Measurements from ENCODE around the gene SLC38A5. TPM values are rescaled to one million over a fixed set of nuclear protein-coding genes. Genes with fewer than 3 reads are reported as not detected.
"Not testable (repeated sequence)": the region's sequence is repeated elsewhere in the genome, so short reads cannot be mapped to it uniquely, and the experiment has no call there.

SLC38A5 gene
- total and polyA plus RNA-seq, 2 donors (not counting 3 experiments of a cell fraction or from before 2014, with no cell fraction given), result 21.6 to 28.8 TPM

DNA sequence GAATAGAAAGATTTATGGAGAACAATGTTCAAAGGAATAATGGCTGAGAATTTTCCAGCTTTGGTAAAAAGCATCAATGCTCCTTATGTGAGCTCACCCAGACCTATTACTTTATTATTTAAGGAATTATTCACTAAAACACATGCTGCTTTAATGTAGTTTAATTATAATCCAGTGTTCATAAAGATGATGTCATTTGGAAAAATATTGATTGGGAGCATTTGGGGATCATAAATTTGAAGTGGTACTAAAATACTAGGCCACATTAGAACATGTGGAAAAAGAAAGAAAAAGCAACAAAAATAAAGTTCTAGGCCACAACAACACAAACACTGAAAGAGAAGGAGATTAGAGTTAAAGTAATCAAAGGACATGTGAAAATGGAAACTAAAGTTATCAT is 20.0 kb downstream of the SLC38A5 start:
- Histone ChIP-seq H3K27ac (ENCODE audit: insufficient read depth, low read depth, low read length) (no peak overlapping the region), H3K36me3 (ENCODE audit: control insufficient read depth in 2 of 2, extremely low read depth in 1 of 2, insufficient read depth in 2 of 2, low read length in 2 of 2) (no peaks in the 10 kb centered on the region), H3K9me1 (replicated peaks; ENCODE audit: control insufficient read depth, extremely low read depth, insufficient read depth, low read length) (no peaks in the 10 kb centered on the region), H3K9me3 (replicated peaks; ENCODE audit: control insufficient read depth, insufficient read depth, low read length) (no peaks in the 10 kb centered on the region), H3K4me1 (ENCODE audit: control insufficient read depth, extremely low read depth, insufficient read depth, low read length) (no peaks in the 10 kb centered on the region), H3K27me3 (ENCODE audit: control insufficient read depth in 2 of 2, insufficient read depth in 2 of 2, low read length in 2 of 2) (no peaks in the 10 kb centered on the region), H3K4me2 (ENCODE audit: insufficient read depth, low read length) (no peak overlapping the region), H3K4me3 (replicated peaks in 1 of 3; ENCODE audit: insufficient read depth in 1 of 3, low read depth in 1 of 3, low read length in 3 of 3) (no peak overlapping the region), H4K20me1 (replicated peaks; ENCODE audit: control insufficient read depth, extremely low read depth, insufficient read depth, low read length) (no peaks in the 10 kb centered on the region), H3K79me2 (ENCODE audit: control insufficient read depth, insufficient read depth, low read length) (no peaks in the 10 kb centered on the region), H2AFZ (ENCODE audit: low read depth, low read length) (no peak overlapping the region), H3K9ac (replicated peaks; ENCODE audit: extremely low read depth, insufficient read depth, low read length) (no peak overlapping the region)
- TF ChIP-seq POLR2AphosphoS5 (IDR thresholded peaks at IDR 0.05; ENCODE audit: insufficient read depth, low read depth, low read length) (no peak), GATA2 (IDR thresholded peaks at IDR 0.05; ENCODE audit: insufficient read depth, insufficient read length, low read depth, low read length) (no peak), FOS (IDR thresholded peaks at IDR 0.05; ENCODE audit: borderline replicate concordance, insufficient read depth, low read length) (no peak), MYC (IDR thresholded peaks at IDR 0.05; ENCODE audit: low read depth, low read length) (no peak)
- TF ChIP-seq, protein P1, sequence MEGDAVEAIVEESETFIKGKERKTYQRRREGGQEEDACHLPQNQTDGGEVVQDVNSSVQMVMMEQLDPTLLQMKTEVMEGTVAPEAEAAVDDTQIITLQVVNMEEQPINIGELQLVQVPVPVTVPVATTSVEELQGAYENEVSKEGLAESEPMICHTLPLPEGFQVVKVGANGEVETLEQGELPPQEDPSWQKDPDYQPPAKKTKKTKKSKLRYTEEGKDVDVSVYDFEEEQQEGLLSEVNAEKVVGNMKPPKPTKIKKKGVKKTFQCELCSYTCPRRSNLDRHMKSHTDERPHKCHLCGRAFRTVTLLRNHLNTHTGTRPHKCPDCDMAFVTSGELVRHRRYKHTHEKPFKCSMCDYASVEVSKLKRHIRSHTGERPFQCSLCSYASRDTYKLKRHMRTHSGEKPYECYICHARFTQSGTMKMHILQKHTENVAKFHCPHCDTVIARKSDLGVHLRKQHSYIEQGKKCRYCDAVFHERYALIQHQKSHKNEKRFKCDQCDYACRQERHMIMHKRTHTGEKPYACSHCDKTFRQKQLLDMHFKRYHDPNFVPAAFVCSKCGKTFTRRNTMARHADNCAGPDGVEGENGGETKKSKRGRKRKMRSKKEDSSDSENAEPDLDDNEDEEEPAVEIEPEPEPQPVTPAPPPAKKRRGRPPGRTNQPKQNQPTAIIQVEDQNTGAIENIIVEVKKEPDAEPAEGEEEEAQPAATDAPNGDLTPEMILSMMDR (IDR thresholded peaks at IDR 0.05; ENCODE audit: extremely low read depth in 1 of 2, insufficient read depth in 1 of 2, low read depth in 1 of 2, low read length in 2 of 2), result no peak
- dilution Hi-C loops (cut with MboI; ENCODE audit: extremely low pct_ligation_motif_present, low sequenced_read_pairs), result no loop called here
- intact Hi-C loops (cut with micrococcal nuclease), result no loop called here
- no TSS peak for BruUV-seq (replicated peaks)
- CTCF ChIA-PET, result no interaction called here
- FAIRE-seq, result peak; percentile 15
- no peak for DNase-seq (ENCODE audit: low read depth, low spot score)
- POLR2A ChIA-PET, result no interaction called here

DNA sequence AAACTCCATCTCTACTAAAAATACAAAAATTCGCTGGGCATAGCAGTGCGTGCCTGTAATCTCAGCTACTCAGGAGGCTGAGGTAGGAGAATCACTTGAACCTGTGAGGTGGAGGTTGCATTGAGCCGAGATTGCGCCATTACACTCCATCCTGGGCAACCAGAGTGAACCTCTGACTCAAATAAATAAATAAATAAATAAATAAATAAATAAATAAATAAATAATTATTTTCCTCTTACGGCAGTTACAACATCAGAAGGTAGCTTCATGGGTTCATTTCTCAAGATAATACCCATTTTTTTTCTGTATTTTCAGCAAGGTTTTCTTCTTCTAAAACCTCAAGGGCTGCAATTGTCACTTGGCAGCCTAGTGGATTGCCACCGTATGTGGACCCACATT is 22.9 kb downstream of the SLC38A5 start:
- H3K9me3 ChIP-seq (replicated peaks; ENCODE audit: control insufficient read depth, insufficient read depth, low read length); H4K20me1 ChIP-seq (replicated peaks; ENCODE audit: control insufficient read depth, extremely low read depth, insufficient read depth, low read length); POLR2A ChIA-PET; H2AFZ ChIP-seq (ENCODE audit: low read depth, low read length); H3K36me3 ChIP-seq (ENCODE audit: control insufficient read depth in 2 of 2, extremely low read depth in 1 of 2, insufficient read depth in 2 of 2, low read length in 2 of 2); H3K4me3 ChIP-seq (replicated peaks in 1 of 3; ENCODE audit: insufficient read depth in 1 of 3, low read depth in 1 of 3, low read length in 3 of 3); CTCF ChIA-PET; H3K9me1 ChIP-seq (replicated peaks; ENCODE audit: control insufficient read depth, extremely low read depth, insufficient read depth, low read length); FAIRE-seq; H3K27me3 ChIP-seq (ENCODE audit: control insufficient read depth in 2 of 2, insufficient read depth in 2 of 2, low read length in 2 of 2); DNase-seq (ENCODE audit: low read depth, low spot score); H3K27ac ChIP-seq (ENCODE audit: insufficient read depth, low read depth, low read length); H3K79me2 ChIP-seq (ENCODE audit: control insufficient read depth, insufficient read depth, low read length); intact Hi-C loops (cut with micrococcal nuclease); BruUV-seq (replicated peaks); H3K4me2 ChIP-seq (ENCODE audit: insufficient read depth, low read length); H3K9ac ChIP-seq (replicated peaks; ENCODE audit: extremely low read depth, insufficient read depth, low read length); dilution Hi-C loops (cut with MboI; ENCODE audit: extremely low pct_ligation_motif_present, low sequenced_read_pairs); H3K4me1 ChIP-seq (ENCODE audit: control insufficient read depth, extremely low read depth, insufficient read depth, low read length): not testable (repeated sequence)

DNA sequence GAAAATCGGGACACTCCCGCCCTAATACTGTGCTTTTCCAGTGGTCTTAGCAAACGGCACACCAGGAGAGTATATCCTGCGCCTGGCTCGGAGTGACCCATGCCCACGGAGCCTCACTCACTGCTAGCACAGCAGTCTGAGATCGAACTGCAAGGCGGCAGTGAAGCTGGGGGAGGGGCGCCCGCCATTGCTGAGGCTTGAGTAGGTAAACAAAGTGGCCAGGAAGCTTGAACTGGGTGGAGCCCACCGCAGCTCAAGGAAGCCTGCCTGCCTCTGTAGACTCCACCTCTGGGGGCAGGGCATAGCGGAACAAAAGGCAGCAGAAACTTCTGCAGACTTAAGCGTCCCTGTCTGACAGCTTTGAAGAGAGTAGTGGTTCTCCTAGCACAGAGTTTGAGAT is 36.3 kb downstream of the SLC38A5 start:
- H3K79me2 ChIP-seq (ENCODE audit: control insufficient read depth, insufficient read depth, low read length); POLR2A ChIA-PET; CTCF ChIA-PET; BruUV-seq (replicated peaks); DNase-seq (ENCODE audit: low read depth, low spot score); H3K36me3 ChIP-seq (ENCODE audit: control insufficient read depth in 2 of 2, extremely low read depth in 1 of 2, insufficient read depth in 2 of 2, low read length in 2 of 2); H3K27ac ChIP-seq (ENCODE audit: insufficient read depth, low read depth, low read length); intact Hi-C loops (cut with micrococcal nuclease); H2AFZ ChIP-seq (ENCODE audit: low read depth, low read length); H3K9me3 ChIP-seq (replicated peaks; ENCODE audit: control insufficient read depth, insufficient read depth, low read length); H4K20me1 ChIP-seq (replicated peaks; ENCODE audit: control insufficient read depth, extremely low read depth, insufficient read depth, low read length); H3K4me2 ChIP-seq (ENCODE audit: insufficient read depth, low read length); H3K9ac ChIP-seq (replicated peaks; ENCODE audit: extremely low read depth, insufficient read depth, low read length); H3K27me3 ChIP-seq (ENCODE audit: control insufficient read depth in 2 of 2, insufficient read depth in 2 of 2, low read length in 2 of 2); dilution Hi-C loops (cut with MboI; ENCODE audit: extremely low pct_ligation_motif_present, low sequenced_read_pairs); FAIRE-seq; H3K9me1 ChIP-seq (replicated peaks; ENCODE audit: control insufficient read depth, extremely low read depth, insufficient read depth, low read length); H3K4me3 ChIP-seq (replicated peaks in 1 of 3; ENCODE audit: insufficient read depth in 1 of 3, low read depth in 1 of 3, low read length in 3 of 3); H3K4me1 ChIP-seq (ENCODE audit: control insufficient read depth, extremely low read depth, insufficient read depth, low read length): not testable (repeated sequence)
